Hippocampal formation (tissue), 2 donors: Measurements from ENCODE around the gene AP4M1.
A peak's percentile ranks its signal among the peaks of the same experiment; 100 is the strongest.

ENCODE experiments used
- DNase-seq, 2 donors: peaks; one replicate each; lab custom pipeline; 2025; lab: John Stamatoyannopoulos, UW

AP4M1 gene

DNA sequence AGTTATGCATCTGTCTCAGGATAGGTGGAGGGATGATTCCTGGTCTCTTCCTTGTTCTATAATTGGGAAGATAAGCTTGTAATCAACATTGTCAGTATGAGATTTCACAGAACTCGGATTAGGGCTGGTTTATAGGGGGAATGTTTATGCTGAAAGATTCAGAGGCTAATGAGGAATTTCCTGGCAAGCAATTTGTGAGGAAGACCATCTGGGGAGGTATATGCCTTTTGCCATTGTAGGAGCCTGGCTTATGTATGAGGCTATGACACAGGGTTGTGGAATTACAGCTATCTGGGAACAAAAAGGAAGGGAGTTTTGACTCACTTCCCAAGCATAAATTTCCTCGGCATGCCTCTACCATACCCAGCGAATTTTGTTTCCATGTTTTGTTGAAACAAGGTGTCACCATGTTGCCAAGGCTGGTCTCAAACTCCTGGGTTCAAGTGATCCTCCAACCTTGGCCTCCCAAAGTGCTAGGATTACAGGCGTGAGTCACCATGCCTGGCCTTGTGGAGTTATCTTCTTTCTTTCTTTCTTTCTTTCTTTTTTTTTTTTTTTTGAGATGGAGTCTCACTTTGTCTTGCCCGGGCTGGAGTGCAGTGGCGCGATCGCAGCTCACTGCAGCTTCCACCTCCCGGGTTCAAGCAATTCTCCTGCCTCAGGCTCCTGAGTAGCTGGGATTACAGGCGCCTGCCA lies 14.2 kb upstream of the AP4M1 start:
- DNase-seq: no peak

DNA sequence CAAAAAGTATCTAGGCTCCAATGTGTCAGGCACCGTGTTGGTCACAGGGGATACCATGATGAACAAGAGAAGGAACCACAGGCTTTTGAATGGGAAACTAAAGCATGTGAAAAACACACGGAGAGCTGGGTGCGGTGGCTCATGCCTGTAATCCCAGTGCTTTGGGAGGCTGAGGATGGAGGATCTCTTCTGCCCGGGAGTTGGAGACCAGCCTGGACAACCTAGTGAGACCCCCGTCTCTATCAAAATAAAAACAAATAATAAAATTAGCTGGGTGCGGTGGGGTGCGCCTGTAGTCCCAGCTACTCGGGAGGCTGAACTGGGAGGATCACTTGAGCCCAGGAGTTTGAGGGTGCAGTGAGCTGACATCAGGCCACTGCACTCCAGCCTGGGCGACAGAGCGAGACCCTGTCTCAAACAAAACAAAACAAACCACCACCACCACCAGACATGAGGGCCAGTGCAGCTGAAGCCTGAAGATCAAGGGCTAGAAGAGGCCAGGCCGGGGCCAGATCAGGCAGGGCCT lies 13.3 kb upstream of the AP4M1 start:
- no peak for DNase-seq

DNA sequence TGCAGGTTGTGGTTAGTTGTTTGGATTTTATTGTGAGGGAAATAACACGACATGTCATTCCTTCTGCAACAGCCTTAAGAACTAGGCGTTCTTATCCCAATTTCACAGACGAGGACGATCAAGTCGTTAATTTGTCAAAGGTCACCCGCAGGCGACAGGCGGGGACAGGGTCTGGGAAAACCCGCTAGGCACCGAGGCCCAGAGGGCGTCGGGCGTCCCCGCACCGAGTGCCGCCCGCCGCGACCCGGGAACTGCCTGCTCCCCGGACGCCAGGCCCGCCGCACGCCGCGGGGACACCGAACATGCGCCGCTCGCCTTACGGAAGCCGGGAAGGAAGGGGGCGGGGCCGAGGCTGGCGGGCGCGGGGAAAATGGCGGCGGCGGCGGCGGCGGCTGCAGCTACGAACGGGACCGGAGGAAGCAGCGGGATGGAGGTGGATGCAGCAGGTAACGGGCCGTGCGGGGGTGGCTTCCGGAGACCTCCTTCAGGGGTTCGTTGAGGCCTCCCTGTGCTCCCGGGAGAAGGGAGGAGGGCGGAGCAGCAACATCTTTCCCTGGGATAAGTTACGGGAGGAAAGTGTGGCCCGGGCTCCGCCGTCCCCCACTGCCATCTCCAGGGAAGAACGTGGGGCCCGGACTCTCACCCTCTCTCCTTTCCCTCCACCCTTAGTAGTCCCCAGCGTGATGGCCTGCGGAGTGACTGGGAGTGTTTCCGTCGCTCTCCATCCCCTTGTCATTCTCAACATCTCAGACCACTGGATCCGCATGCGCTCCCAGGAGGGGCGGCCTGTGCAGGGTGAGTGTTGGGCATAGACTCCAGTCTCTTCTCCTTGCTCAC lies 12.6 kb upstream of the AP4M1 start, which contains the start of gene COPS6:
COPS6 (plus strand) TSS at position 349 of the 837 bp plus-strand sequence; CDS start at position 371, 22 bp downstream.
- peak; percentile 49 to 79 for DNase-seq

DNA sequence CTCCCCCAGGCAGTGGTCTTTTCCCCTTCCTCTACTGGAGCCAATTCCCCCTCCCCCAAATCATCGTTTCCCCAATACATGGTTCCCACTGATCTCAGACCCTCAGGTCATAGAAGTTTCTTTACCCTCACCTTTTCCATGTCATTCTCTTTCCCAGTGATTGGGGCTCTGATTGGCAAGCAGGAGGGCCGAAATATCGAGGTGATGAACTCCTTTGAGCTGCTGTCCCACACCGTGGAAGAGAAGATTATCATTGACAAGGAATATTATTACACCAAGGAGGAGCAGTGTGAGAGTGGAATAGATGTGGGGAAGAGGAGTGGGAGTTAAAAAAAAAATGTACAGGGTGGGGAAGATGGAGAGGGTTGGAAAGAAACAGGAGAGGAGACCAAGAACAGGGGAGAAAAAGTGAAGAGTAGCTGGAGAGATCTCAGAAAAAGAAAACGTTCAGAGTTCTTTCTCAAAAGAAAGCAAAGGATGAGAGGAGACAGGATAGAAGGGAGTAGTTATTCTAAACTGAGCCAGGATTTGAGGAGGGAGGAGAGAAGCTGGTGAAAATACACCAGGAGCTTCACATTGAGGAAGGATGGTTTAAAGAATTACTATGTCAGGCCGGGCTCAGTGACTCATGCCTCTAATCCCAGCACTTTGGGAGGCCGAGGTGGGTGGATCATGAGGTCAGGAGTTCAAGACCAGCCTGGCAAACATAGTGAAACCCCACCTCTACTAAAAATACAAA lies 11.8 kb upstream of the AP4M1 start:
- DNase-seq: no peak

DNA sequence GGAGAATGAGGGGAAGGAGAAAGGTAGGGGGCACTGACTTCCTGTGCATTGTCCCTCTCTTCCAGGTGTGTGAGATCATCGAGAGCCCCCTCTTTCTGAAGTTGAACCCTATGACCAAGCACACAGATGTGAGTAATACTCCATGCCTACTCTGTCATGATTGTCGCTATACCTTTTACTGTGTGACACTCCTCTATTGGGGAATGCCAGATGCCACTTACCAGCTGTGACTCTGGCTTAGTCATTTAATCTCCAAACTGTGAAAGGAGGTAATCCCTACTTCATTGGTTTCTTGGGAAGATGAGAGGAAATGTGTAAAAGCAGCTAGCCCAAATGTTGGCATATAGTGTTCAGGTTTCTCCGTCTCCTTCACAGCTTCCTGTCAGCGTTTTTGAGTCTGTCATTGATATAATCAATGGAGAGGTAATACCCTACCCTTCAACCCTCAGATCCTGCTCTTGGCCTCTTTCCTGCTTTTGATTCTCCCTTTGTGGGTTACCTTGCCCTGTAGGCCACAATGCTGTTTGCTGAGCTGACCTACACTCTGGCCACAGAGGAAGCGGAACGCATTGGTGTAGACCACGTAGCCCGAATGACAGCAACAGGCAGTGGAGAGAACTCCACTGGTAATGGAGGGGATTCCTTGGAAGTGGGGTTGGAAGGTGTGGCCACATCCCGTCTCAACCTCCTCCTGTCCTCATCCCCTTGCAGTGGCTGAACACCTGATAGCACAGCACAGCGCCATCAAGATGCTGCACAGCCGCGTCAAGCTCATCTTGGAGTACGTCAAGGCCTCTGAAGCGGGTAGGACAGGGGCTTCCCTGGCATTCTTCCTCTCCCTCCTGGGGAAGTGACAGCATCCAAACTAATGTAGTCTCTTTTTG lies 10.7 kb upstream of the AP4M1 start:
- no peak for DNase-seq

DNA sequence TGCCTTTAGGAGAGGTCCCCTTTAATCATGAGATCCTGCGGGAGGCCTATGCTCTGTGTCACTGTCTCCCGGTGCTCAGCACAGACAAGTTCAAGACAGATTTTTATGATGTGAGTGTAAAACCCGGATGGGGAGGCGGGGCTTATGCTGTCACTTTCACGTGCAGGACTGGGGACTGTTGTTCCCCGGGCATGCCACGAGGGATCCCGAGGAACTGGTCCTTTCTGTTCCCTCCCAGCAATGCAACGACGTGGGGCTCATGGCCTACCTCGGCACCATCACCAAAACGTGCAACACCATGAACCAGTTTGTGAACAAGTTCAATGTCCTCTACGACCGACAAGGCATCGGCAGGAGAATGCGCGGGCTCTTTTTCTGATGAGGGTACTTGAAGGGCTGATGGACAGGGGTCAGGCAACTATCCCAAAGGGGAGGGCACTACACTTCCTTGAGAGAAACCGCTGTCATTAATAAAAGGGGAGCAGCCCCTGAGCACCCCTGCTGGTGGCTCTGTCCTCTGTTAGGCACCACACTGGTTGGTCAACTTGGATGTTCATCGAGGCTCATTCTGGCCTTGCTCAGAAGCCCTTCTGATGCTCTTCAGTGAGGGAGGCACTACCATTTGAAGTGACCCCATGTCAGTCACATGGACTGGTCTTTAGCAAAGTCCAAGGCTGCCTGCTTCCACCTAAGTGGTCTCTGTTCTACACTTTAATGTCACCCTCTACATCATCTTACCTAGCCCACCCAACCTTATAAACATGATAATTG lies 9.8 kb upstream of the AP4M1 start:
- DNase-seq: no peak

DNA sequence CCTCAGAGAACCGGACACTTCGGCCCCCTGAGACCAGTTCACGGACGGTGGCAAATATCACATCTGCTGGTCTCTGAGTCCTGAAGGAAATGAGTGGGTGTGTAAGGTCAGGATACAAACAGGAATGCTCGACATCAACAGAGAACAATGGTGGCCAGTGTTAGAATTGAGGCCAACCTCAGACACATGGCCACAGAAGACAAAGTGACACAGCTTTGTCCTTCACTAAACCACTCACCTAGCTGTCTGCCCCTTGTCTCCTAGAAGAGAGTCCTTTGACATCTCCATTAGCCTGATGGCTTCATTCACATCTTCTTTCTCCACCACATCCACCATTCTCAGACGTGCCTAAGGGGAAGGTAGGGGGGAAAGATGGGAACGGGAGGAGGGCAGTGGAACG lies 8.4 kb upstream of the AP4M1 start:
- no peak for DNase-seq

DNA sequence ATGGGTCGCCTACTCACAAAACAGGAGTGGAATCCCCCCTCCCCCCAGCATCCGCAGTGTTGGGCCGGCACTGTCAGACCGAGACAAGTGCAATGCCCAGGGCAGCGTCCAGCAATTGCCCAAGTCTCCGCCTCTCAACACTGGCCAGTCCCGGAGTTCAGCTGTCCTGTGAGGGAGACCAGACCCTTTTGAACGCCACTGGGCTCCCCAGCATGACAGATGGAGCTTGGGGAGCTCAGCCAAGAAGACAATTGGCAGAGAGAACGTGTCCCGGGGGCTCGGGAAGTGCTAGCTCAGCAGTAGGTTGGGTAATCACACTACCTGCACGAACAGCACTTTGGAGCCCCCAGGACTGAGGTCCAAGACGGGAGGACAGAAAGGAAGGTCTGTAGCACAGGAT lies 7.9 kb upstream of the AP4M1 start:
- DNase-seq: no peak

DNA sequence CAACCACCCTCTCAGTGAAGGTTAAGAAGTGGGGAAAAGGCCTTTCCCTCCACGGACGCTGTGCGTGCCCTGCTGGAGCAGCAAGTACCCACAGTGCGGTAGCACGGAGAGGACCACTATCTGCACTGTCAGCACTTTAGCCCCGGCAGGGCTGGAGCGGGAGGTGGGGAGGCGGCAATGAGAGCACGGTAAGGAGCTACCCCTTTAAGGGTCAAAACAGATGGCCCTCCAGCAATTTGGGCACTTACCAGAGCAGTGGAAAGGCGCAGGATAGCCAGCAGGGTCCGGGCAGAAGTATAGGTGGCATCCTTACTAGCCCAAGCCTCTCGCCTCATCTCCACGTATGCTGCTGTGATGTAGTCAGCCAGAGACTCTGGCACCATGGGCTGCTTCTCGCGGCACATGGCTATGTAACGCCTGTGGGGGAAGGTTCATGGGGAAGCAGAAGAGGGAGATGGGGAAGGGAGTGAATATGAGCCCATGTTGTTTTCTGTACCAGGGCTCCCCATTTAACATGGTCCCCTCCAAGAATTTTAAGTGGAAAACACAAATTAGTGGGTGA lies 7.4 kb upstream of the AP4M1 start:
- DNase-seq: no peak

DNA sequence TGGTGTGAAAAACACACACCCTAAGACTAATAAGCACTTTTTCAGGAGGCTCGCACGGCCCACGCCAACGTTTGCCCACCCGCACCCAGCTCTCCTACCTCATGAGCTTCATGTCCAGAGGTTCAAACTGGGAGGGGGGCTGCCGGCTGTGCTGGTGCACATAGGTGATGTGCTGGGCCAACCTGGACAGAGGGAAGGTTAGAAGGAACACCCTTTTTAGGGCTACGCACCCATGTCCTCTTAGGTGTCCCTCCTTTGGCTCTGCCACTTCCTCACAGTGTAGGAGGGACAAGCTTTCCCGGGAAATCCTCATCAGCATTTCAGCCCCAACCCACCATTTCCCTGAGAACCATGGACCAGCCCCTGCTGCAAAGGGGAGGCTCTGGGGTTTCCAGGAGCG lies 6.2 kb upstream of the AP4M1 start:
- DNase-seq: no peak

DNA sequence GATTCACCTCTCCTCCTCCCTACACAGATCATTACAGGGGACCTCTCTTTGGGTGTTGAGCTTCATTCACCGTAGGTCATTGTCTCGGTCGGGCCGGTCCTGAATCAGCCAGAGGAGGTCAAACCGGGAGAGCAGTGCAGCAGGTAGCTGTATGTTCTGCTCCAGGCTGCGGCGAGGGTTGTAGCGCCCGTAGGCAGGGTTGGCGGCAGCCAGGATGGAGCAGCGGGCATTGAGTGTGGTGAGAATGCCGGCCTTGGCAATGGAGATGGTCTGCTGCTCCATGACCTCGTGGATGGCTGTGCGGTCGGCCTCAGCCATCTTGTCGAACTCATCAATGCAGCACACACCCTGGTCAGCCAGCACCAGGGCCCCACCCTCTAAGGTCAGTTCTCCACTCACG lies 5.7 kb upstream of the AP4M1 start:
- no peak for DNase-seq

DNA sequence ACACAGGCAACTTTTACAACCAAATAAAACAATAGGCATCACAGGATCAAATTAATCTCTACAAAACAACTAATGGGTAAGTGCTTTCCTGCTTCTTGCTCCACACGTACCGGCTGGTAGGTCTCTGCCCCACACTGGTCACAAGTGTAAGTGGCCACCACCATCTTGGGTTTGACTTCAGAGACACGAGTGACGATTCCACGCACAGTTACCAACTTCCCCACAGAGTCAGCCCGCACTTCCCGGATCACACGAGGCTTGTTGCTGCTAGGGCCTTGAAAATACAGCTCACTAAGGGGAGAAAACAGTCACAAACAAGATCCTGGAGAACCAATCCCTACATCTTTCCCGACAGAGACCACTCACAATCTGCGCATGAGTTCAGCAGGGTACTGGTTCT lies 2.5 kb upstream of the AP4M1 start:
- no peak for DNase-seq

DNA sequence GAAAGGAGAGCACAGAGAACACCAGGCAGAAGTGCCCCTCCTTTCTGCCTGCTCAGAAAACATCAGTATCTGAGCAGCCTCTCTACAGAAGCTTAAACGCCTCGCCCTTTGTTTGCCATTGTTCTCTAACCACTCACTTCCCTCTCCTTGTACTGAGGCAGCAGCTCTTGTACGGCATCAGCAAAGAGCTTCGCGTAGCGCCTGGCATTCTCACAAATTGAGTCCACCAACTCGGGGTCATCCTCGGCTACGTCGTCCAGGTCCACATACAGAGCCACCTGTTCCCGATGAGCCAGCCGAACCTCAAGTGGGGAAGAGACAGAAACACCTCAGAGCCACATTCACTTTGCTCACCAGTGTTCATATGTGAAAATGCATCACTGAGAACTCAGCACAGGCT lies 2.0 kb upstream of the AP4M1 start:
- no peak for DNase-seq

DNA sequence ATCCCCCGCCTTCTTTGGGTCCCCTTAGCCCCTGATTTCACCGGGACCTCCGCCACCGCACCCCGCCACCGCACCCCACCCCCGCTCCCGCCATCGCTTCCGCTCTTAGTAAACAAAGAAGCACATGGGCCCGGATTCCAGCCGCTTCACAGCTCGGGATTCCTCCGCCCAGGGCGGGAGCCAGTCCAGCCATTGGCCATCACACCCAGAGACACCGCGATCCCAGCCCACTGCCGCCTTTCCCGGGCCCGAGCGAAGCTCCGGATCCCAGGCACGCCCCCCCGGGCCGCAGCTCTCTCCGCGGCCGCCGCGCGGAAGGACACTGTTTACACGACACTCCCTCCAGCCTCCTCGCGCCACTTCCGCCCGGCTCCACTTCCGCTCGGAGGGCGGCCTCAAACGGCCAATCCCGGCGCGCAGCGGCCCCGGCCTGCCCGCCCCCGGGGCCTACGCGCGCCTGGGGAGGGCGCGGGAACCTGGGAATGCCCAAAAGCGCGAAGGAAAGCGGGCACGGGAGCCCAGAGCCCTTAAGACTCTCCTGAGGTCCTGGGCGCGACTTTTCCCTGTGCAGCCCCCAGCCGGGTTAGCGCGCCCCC lies 925 bp upstream of the AP4M1 start:
- DNase-seq: peak; percentile 84 to 85

DNA sequence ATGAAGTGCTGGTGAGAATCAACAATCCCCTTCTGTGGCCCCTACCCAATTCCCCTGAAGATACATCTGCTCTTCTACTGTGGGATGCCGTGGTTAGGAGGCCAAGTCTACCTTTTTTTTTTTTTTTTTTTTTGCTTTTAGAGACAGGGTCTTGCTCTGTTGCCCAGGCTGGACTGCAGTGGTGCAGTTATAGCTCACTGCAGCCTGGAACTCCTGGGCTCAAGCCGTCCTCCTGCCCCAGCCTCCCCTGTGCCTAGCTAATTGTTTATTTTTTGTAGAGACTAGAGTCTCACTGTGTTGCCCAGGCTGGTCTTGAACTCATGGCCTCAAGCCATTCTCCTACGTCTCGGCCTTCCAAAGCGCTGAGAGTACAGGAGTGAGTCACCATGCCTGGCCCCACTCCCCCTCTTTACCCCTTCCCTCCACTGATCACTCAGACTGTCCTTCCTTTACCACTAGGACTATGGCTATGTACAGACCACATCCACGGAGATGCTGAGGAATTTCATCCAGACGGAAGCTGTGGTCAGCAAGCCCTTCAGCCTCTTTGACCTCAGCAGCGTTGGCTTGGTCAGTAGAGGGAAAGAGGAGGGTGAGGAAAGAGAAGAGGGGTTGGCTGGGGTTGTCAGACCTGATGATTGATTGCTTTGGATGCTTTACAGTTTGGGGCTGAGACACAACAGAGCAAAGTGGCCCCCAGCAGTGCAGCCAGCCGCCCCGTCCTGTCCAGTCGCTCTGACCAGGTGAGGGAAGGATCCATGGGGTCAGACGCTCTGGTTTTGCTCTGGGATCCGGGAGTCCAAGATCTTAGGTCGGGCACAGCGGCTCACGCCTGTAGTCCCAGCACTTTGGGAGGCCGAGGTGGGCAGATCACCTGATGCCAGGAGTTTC lies 1.8 kb downstream of the AP4M1 start:
- no peak for DNase-seq

DNA sequence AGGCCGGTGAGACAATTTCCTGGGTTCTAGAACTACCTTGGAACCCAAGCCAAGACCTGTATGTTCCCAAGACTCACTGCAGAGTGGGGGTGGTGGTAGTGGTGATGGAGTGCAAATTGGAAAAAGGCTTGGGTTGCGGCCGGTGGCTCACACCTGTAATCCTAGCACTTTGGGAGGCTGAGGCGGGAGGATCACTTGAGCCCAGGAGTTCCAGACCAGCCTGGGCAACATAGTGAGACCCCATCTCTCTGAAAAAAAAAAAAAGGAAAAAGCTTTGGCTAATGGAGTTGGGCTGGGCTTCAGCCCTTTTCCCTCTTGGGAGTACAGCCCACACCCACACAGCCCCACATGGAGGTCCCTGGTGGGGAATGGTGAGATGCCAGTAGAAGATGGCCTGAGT lies 4.1 kb downstream of the AP4M1 start:
- DNase-seq: no peak

DNA sequence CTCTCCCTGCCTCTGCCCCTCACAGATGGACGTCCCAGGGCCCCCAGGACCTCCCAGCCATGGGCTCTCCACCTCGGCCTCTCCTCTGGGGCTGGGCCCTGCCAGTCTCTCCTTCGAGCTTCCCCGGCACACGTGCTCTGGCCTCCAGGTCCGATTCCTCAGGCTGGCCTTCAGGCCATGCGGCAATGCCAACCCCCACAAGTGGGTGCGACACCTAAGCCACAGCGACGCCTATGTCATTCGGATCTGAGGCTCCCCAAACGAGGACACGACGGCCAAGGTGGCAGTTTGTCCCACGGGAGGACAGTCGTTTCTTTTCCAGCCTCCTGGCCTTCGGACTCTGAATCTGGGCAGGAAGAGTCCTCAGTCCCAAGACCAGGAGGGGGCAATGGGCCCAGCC lies 5.2 kb downstream of the AP4M1 start:
- DNase-seq: no peak

DNA sequence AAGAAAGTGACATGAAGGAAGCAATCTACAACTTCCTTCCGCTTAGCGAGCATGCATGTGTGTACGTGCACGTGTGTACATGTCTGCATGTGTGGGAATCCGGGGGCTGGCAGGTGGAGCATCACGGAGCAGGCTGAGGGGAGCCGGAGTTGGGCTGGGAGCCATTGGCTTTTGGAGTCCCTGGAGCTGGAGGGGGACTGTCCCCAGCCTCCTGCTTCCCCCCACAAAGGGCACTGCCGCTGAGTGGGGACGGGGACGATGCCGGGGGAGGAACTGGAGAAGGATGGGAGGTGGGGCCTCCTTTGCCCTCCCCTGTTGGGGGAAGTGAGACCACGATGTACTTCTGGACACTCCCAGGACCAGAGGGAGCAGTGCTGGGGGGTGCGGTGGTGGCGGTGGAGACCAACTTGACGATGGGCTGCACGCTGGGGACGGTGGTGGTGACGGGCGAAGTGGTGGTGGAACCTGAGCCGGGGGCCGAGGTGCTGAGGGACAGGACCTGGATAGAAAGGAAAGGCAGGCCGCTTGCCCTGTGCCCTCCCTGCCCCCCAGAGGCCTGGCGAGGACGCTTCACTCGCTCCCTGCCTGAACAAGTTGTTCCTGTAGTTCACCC lies 5.8 kb downstream of the AP4M1 start:
- DNase-seq: no peak
